T-helper 9 cell (primary cell): ENCODE data around the gene OR51T1.
"Not testable (repeated sequence)": the region's sequence is repeated elsewhere in the genome, so short reads cannot be mapped to it uniquely, and the experiment has no call there.

ENCODE experiments used
- DNase-seq: peaks from one replicate; pipeline ENCODE4 v3.0.0-alpha.2; 2020
- total RNA-seq, 2 donors: gene quantifications; one replicate each; lab custom pipeline; 2026; lab: John Stamatoyannopoulos, UW

The OR51T1 gene
- 0 reads per million in 2 donors for total RNA-seq

- no peak for DNase-seq
These were observed at the start of gene OR51T1 for GRCh38 chr11:4881860-4882500. OR51T1 (plus strand) TSS chr11:4881900; CDS start chr11:4881900, 0 bp downstream.

- no peak for DNase-seq
These were observed 41.7 kb upstream of the OR51T1 start for GRCh38 chr11:4839851-4840549.

- no peak for DNase-seq
These were observed 32.7 kb upstream of the OR51T1 start, which contains the start of gene OR51S1 for GRCh38 chr11:4848908-4849532. OR51S1 (minus strand) TSS chr11:4849208; CDS start chr11:4849208, 0 bp downstream.

GRCh38 chr11:4851033-4851432, 30.7 kb upstream of the OR51T1 start:
- no peak for DNase-seq

GRCh38 chr11:4854286-4854685, 27.4 kb upstream of the OR51T1 start:
- DNase-seq, result not testable (repeated sequence)

- DNase-seq, result no peak
These were observed 19.1 kb upstream of the OR51T1 start for GRCh38 chr11:4862447-4863236.

GRCh38 chr11:4863876-4864275, 17.8 kb upstream of the OR51T1 start:
- no peak for DNase-seq

GRCh38 chr11:4865855-4866254, 15.8 kb upstream of the OR51T1 start:
- no peak for DNase-seq

GRCh38 chr11:4881188-4881587, 512 bp upstream of the OR51T1 start:
- DNase-seq, result no peak

GRCh38 chr11:4882543-4882942, 843 bp downstream of the OR51T1 start:
- no peak for DNase-seq

- DNase-seq, result no peak
These were observed 2.7 kb downstream of the OR51T1 start for GRCh38 chr11:4884361-4884760.

GRCh38 chr11:4886186-4886585, 4.5 kb downstream of the OR51T1 start:
- DNase-seq, result no peak

- no peak for DNase-seq
These were observed 5.9 kb downstream of the OR51T1 start for GRCh38 chr11:4887591-4887990.

- DNase-seq, result no peak
These were observed 8.6 kb downstream of the OR51T1 start for GRCh38 chr11:4890279-4890678.

GRCh38 chr11:4891996-4892640, 10.4 kb downstream of the OR51T1 start:
- DNase-seq, result no peak

- DNase-seq, result no peak
These were observed 21.8 kb downstream of the OR51T1 start, which contains the start of gene OR51A7 for GRCh38 chr11:4903484-4903883. OR51A7 (plus strand) TSS chr11:4903783; CDS start chr11:4907370, 3,587 bp downstream.

- DNase-seq, result no peak
These were observed 34.9 kb downstream of the OR51T1 start for GRCh38 chr11:4916581-4916980.

- no peak for DNase-seq
These were observed 37.5 kb downstream of the OR51T1 start, which contains the start of gene OR51G2 for GRCh38 chr11:4919250-4919649. OR51G2 (minus strand) TSS chr11:4919350; CDS start chr11:4915663, 3,687 bp downstream.

- no peak for DNase-seq
These were observed 40.1 kb downstream of the OR51T1 start for GRCh38 chr11:4921796-4922195.

- no peak for DNase-seq
These were observed 40.6 kb downstream of the OR51T1 start for GRCh38 chr11:4922304-4922703.

- no peak for DNase-seq
These were observed 42.5 kb downstream of the OR51T1 start, which contains the start of gene OR51G1 for GRCh38 chr11:4924239-4924638. OR51G1 (minus strand) TSS chr11:4924339; CDS start chr11:4924339, 0 bp downstream.

- DNase-seq, result no peak
These were observed 44.9 kb downstream of the OR51T1 start for GRCh38 chr11:4926608-4927007.
